ACHN (cell line): Measurements from ENCODE around the gene PADI4.
"Not testable (repeated sequence)": the region's sequence is repeated elsewhere in the genome, so short reads cannot be mapped to it uniquely, and the experiment has no call there.

Experiments
- DNase-seq: peaks from one replicate; pipeline ENCODE4 v3.0.0-alpha.2; 2015
- in situ Hi-C: cut with HindIII; loops from 2 replicates; pipeline ENCODE4 v1.10.0; 2017; ENCODE audit warnings: low sequenced_read_pairs, low pct_ligation_motif_present, low pct_unique_long_range_greater_than_20kb

Gene PADI4

GRCh38 chr1:17405898-17406759 is 98.1 kb downstream of the PADI4 start:
- in situ Hi-C loops, result no loop called here
- DNase-seq, result peak; percentile 54

GRCh38 chr1:17406760-17407475 is 98.9 kb downstream of the PADI4 start:
- not testable (repeated sequence) for DNase-seq

GRCh38 chr1:17407786-17408514 is 100.0 kb downstream of the PADI4 start:
- in situ Hi-C loops, DNase-seq: not testable (repeated sequence)

More at GRCh38 chr1:17406760-17407475, 98.9 kb downstream of the PADI4 start:
- in situ Hi-C loops, result not testable (repeated sequence)

GRCh38 chr1:17409391-17409811 is 101.4 kb downstream of the PADI4 start:
- no peak for DNase-seq
- in situ Hi-C loops, result no loop called here

- DNase-seq, result no peak
- in situ Hi-C loops, result no loop called here
Measured at GRCh38 chr1:17412093-17412870, 104.3 kb downstream of the PADI4 start.
